GM12891 (cell line): Measurements from ENCODE around the gene HNMT.

ENCODE experiments used
- POLR2A ChIP-seq: IDR thresholded peaks from 2 replicates; pipeline ENCODE4 v1.6.1; 2011; ENCODE audit warnings: low read depth, low read length, control low read depth
- POLR2AphosphoS5 ChIP-seq: IDR thresholded peaks from 2 replicates; pipeline ENCODE4 v1.6.1; 2011; ENCODE audit warnings: low read depth, low read length, control low read depth
- POU2F2 ChIP-seq: IDR thresholded peaks from 2 replicates; pipeline ENCODE4 v1.6.1; 2011; ENCODE audit warnings: low read depth, mild to moderate bottlenecking, control low read depth, low read length, moderate library complexity
- SPI1 ChIP-seq: IDR thresholded peaks from 2 replicates; pipeline ENCODE4 v1.6.1; 2011; ENCODE audit warnings: low read depth, low read length, control low read depth
- TAF1 ChIP-seq: IDR thresholded peaks from 2 replicates; pipeline ENCODE4 v1.6.1; 2011; ENCODE audit warnings: low read depth, low read length, control low read depth

DNA sequence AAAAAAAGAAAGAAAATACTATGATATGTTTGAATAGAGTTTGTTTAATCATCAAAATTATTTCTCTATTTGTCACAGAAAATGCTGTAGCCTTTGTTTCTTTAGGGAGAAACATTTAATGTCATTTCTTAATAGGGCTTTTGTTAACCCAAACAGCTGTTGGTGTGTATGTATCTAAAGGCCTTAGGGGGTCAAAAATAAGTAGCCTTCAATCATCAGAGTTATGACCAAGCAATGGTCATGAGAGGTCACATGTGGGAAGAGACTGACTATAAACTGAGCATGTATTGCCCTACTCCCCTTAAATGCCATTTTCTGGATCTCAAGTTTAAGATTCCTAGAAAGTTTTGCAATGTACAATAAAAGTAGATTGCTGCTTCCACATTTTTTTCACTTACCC, 22.7 kb downstream of the HNMT start:
- no peak for TF ChIP-seq POLR2A
- no peak for TF ChIP-seq SPI1
- no peak for TF ChIP-seq POLR2AphosphoS5
- TF ChIP-seq TAF1: no peak
- TF ChIP-seq POU2F2: no peak
